GM12874 (cell line): ENCODE results near the gene KRTAP4-3.

Experiments used
- TF ChIP-seq, protein P1 (sequence below): IDR thresholded peaks from 2 replicates; pipeline ENCODE4 v1.5.1; 2011; ENCODE audit warnings: low read depth, mild to moderate bottlenecking, control low read depth, low read length, moderate library complexity; ENCODE audit not compliant: insufficient read depth

The KRTAP4-3 gene

DNA sequence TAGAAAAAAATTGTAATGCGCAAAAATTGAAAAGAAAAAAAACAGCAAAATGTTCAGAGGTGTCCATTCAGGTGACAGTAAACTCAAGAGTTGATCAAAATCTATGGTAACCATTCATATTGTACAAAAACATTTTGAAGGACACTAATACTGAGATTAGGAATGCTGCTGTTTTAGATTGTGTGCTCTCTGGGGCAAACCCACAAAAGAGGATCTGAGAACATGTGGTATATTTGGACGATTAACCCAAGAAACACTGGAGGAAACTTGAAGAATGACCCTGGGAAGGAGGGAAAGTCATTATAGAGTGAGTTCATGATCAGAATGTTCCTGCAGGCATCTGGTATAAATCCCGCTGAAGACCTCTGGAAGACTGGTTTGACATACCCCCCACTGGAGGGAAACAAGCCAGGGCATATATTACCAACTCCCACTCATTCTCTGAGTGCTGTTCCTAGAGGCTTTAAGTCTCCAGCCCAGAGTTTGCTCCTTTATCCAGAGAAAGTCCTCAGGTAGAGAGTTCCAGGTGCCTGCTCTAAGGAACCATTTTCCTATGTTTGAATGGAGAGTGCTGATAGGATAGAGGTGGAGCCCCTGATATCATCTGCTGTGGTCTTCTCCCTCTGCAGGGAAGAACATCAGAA lies 8.8 kb upstream of the KRTAP4-3 start:
- TF ChIP-seq, protein P1, sequence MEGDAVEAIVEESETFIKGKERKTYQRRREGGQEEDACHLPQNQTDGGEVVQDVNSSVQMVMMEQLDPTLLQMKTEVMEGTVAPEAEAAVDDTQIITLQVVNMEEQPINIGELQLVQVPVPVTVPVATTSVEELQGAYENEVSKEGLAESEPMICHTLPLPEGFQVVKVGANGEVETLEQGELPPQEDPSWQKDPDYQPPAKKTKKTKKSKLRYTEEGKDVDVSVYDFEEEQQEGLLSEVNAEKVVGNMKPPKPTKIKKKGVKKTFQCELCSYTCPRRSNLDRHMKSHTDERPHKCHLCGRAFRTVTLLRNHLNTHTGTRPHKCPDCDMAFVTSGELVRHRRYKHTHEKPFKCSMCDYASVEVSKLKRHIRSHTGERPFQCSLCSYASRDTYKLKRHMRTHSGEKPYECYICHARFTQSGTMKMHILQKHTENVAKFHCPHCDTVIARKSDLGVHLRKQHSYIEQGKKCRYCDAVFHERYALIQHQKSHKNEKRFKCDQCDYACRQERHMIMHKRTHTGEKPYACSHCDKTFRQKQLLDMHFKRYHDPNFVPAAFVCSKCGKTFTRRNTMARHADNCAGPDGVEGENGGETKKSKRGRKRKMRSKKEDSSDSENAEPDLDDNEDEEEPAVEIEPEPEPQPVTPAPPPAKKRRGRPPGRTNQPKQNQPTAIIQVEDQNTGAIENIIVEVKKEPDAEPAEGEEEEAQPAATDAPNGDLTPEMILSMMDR = no peak

DNA sequence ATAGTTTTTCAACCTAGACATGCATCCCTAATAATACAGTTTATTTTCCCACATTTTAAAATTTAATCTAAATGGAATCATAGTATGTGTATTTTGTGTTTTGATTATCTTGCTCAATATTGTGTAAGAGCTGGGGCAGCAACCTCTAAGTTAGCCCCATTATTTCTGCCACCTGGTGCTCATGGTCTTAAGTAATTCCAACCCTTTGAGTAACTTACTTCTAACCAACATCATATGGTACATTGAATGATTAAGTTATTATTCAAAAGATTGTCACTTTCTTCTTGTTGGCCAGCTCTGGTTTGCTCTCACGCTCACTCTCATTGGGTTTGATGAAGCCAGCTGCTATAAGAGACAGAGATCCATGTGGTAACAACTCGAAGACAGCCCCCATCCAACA lies 3.9 kb upstream of the KRTAP4-3 start:
- TF ChIP-seq, protein P1 = no peak

DNA sequence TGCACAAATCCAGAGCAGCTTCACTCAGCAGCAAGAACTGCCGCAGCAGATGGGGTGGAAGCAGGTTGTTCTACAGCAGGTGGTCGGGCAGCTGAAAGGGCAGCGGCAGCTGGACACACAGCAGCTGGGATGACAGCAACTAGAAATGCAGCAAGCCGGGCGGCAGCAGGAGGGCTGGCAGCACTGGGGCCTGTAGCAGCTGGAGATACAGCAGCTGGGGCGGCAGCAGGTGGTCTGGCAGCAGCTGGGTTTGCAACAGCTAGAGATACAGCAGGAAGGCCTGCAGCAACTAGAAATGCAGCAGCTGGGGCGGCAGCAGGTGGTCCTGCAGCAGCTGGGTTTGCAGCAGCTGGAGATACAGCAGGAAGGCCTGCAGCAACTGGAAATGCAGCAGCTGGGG lies 460 bp downstream of the KRTAP4-3 start:
- TF ChIP-seq, protein P1 = no peak

- TF ChIP-seq, protein P1 = no peak
These were observed 4.2 kb downstream of the KRTAP4-3 start for GRCh38 chr17:41163828-41164227.

- TF ChIP-seq, protein P1 = no peak
These were observed 7.4 kb downstream of the KRTAP4-3 start, which contains the start of gene KRTAP4-4 for GRCh38 chr17:41160648-41161047. TSS of gene KRTAP4-4 (minus strand) at chr17:41160748. CDS start at chr17:41160691, 57 bp downstream.

GRCh38 chr17:41153856-41154255 lies 14.2 kb downstream of the KRTAP4-3 start:
- TF ChIP-seq, protein P1 = no peak

DNA sequence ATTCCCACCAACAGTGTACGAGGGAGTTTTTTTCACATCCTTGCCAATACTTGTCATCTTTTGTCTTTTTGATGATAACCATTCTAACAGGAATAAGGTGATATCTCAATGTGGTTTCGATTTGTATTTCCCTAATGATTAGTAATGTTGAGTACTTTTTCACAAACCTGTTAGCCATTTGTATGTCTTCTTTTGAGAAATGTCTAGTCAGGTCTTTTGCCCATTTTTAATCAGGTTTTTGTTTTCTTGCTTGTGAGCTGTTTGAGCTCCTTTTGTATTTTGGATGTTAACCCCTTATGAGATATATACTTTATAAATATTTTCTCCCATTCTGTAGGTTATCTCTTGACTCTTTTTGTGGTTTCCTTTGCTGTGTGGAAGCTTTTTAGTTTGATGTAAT lies 16.5 kb downstream of the KRTAP4-3 start:
- TF ChIP-seq, protein P1 = no peak
